H9 (cell line): Measurements from ENCODE around the gene STIM2. TPM values are rescaled to one million over a fixed set of nuclear protein-coding genes. Genes with fewer than 3 reads are reported as not detected.

Experiments
- DNase-seq: peaks from one replicate; pipeline ENCODE4 v3.0.0-alpha.2; 2017
- H2AFZ ChIP-seq: one replicate; pipeline ENCODE4 v1.6.1; 2013; ENCODE audit warnings: mild to moderate bottlenecking, low read length, control low read depth, moderate library complexity
- H2AK5ac ChIP-seq: 2 replicates; pipeline ENCODE4 v1.6.1; 2013; ENCODE audit warnings: low read length, control low read depth, mixed read lengths; ENCODE audit not compliant: insufficient read length
- H2BK120ac ChIP-seq: one replicate; pipeline ENCODE4 v1.6.1; 2013; ENCODE audit warnings: low read depth, mild to moderate bottlenecking, low read length, control low read depth, inconsistent platforms; ENCODE audit not compliant: poor library complexity, severe bottlenecking
- H2BK12ac ChIP-seq: 2 replicates; pipeline ENCODE4 v1.6.1; 2013; ENCODE audit warnings: low read length, control low read depth, mixed read lengths, low read depth; ENCODE audit not compliant: insufficient read length
- H2BK15ac ChIP-seq: 2 replicates; pipeline ENCODE4 v1.6.1; 2013; ENCODE audit warnings: low read depth, low read length, control low read depth
- H2BK20ac ChIP-seq: one replicate; pipeline ENCODE4 v1.6.1; 2013; ENCODE audit warnings: low read depth, mild to moderate bottlenecking, low read length, control low read depth, inconsistent platforms; ENCODE audit not compliant: poor library complexity, severe bottlenecking
- H2BK5ac ChIP-seq: 2 replicates; pipeline ENCODE4 v1.6.1; 2013; ENCODE audit warnings: low read length, control low read depth, mixed read lengths; ENCODE audit not compliant: insufficient read length
- H3K14ac ChIP-seq: 2 replicates; pipeline ENCODE4 v1.6.1; 2013; ENCODE audit warnings: low read length, control low read depth; ENCODE audit not compliant: insufficient read depth
- H3K18ac ChIP-seq: 2 replicates; pipeline ENCODE4 v1.6.1; 2013; ENCODE audit warnings: low read depth, mild to moderate bottlenecking, mixed read lengths, low read length, control low read depth; ENCODE audit not compliant: insufficient read length
- H3K23ac ChIP-seq: 2 replicates; pipeline ENCODE4 v1.6.1; 2013; ENCODE audit warnings: low read length, control low read depth, mixed read lengths, low read depth; ENCODE audit not compliant: insufficient read length
- H3K23me2 ChIP-seq: 2 replicates; pipeline ENCODE4 v1.6.1; 2013; ENCODE audit warnings: low read depth, mild to moderate bottlenecking, mixed read lengths, low read length, control low read depth; ENCODE audit not compliant: insufficient read length, poor library complexity, severe bottlenecking
- H3K27ac ChIP-seq: 2 replicates; pipeline ENCODE4 v1.5.1; 2013; ENCODE audit warnings: low read length, control low read depth, mixed read lengths, low read depth; ENCODE audit not compliant: insufficient read length
- H3K27me3 ChIP-seq: 2 replicates; pipeline ENCODE4 v1.6.1; 2013; ENCODE audit warnings: low read length, control low read depth, inconsistent platforms; ENCODE audit not compliant: insufficient read depth
- H3K4ac ChIP-seq: 2 replicates; pipeline ENCODE4 v1.6.1; 2013; ENCODE audit warnings: low read depth, mild to moderate bottlenecking, control low read depth, inconsistent platforms, low read length, moderate library complexity
- H3K4me1 ChIP-seq: 2 replicates; pipeline ENCODE4 v1.6.1; 2013; ENCODE audit warnings: low read length, control low read depth, inconsistent platforms; ENCODE audit not compliant: insufficient read depth
- H3K4me2 ChIP-seq: 2 replicates; pipeline ENCODE4 v1.6.1; 2013; ENCODE audit warnings: low read length, control low read depth, mixed read lengths; ENCODE audit not compliant: insufficient read length, insufficient read depth
- H3K56ac ChIP-seq: 2 replicates; pipeline ENCODE4 v1.6.1; 2013; ENCODE audit warnings: low read depth, mild to moderate bottlenecking, mixed read lengths, low read length, control low read depth; ENCODE audit not compliant: insufficient read length
- H3K79me1 ChIP-seq: 2 replicates; pipeline ENCODE4 v1.6.1; 2013; ENCODE audit warnings: low read depth, mild to moderate bottlenecking, moderate library complexity, low read length, control low read depth, inconsistent platforms; ENCODE audit not compliant: insufficient read depth, poor library complexity, severe bottlenecking
- H3K79me2 ChIP-seq: 2 replicates; pipeline ENCODE4 v1.6.1; 2013; ENCODE audit warnings: low read length, control low read depth, inconsistent platforms; ENCODE audit not compliant: insufficient read depth
- H3K9ac ChIP-seq: 2 replicates; pipeline ENCODE4 v1.6.1; 2013; ENCODE audit warnings: low read length, control low read depth, mixed read lengths; ENCODE audit not compliant: insufficient read length; ENCODE audit errors: extremely low read depth
- H3K9me3 ChIP-seq: one replicate; pipeline ENCODE4 v1.6.1; 2013; ENCODE audit warnings: low read depth, low read length, inconsistent platforms; ENCODE audit not compliant: control insufficient read depth
- H3T11ph ChIP-seq: one replicate; pipeline ENCODE4 v1.6.1; 2013; ENCODE audit warnings: mild to moderate bottlenecking, low read length, control low read depth, inconsistent platforms
- H4K20me1 ChIP-seq: one replicate; pipeline ENCODE4 v1.6.1; 2013; ENCODE audit not compliant: control insufficient read depth, insufficient read length, insufficient read depth
- H4K5ac ChIP-seq: 2 replicates; pipeline ENCODE4 v1.6.1; 2013; ENCODE audit warnings: low read depth, mild to moderate bottlenecking, mixed read lengths, low read length, control low read depth; ENCODE audit not compliant: insufficient read length
- H4K8ac ChIP-seq: replicated peaks from 2 replicates; pipeline ENCODE4 v1.6.1; 2013; ENCODE audit warnings: low read length, control low read depth, mixed read lengths, low read depth; ENCODE audit not compliant: insufficient read length
- H4K91ac ChIP-seq: 2 replicates; pipeline ENCODE4 v1.6.1; 2013; ENCODE audit warnings: low read depth, mild to moderate bottlenecking, moderate library complexity, mixed read lengths, low read length, control low read depth; ENCODE audit not compliant: insufficient read length
- H3K27ac Mint-ChIP-seq, 3 experiments: 2 replicates in 2 of 3; 3 replicates in 1 of 3; pipeline ENCODE4 v1.8.0; 2020 to 2021; ENCODE audit warnings: mixed read lengths in 3 of 3, mild to moderate bottlenecking in 1 of 3, moderate library complexity in 1 of 3
- H3K27me3 Mint-ChIP-seq: 2 replicates; pipeline ENCODE4 v1.8.0; 2021; ENCODE audit warnings: low read depth, mild to moderate bottlenecking, moderate library complexity, mixed read lengths
- H3K36me3 Mint-ChIP-seq, 3 experiments: 2 replicates in 2 of 3; 3 replicates in 1 of 3; pipeline ENCODE4 v1.8.0; 2020 to 2021; ENCODE audit warnings: low read depth in 3 of 3, mixed read lengths in 3 of 3; ENCODE audit not compliant: insufficient read depth in 1 of 3
- H3K4me1 Mint-ChIP-seq, 2 experiments: 2 replicates each; pipeline ENCODE4 v1.8.0; 2020; ENCODE audit warnings: mixed read lengths in 2 of 2
- H3K4me3 Mint-ChIP-seq, 2 experiments: 2 replicates in 1 of 2; 3 replicates in 1 of 2; pipeline ENCODE4 v1.8.0; 2020 to 2021; ENCODE audit warnings: mild to moderate bottlenecking in 2 of 2, mixed read lengths in 2 of 2, moderate library complexity in 1 of 2
- H3K9me3 Mint-ChIP-seq, 2 experiments: 2 replicates in 1 of 2; 3 replicates in 1 of 2; pipeline ENCODE4 v1.8.0; 2020; ENCODE audit warnings: mild to moderate bottlenecking in 2 of 2, mixed read lengths in 2 of 2, moderate library complexity in 1 of 2
- CTCF ChIP-seq: fragments of 200-600 bp; sonication (generic); conservative IDR thresholded peaks from 3 replicates; pipeline ENCODE4 v1.8.0; 2021; ENCODE audit warnings: antibody characterized with exemption, mild to moderate bottlenecking
- WGBS: extraction: QIAGEN DNeasy Blood & Tissue Kit; methylation state at CpG from one replicate; pipeline ENCODE4 v1.1.7; 2013; ENCODE audit warnings: missing lambda C conversion rate, low lambda C conversion rate, mixed read lengths; ENCODE audit not compliant: insufficient read length; ENCODE audit errors: extremely low coverage; 5-methylcytosine and 5-hydroxymethylcytosine counted together
- total RNA-seq: library from RNA; stranded (reverse); gene quantifications from 2 replicates; pipeline ENCODE4 v1.2.1, GENCODE V29; 2021

Gene STIM2
- total RNA-seq, 1 experiment from 2014 or later = 26.2 TPM

DNA sequence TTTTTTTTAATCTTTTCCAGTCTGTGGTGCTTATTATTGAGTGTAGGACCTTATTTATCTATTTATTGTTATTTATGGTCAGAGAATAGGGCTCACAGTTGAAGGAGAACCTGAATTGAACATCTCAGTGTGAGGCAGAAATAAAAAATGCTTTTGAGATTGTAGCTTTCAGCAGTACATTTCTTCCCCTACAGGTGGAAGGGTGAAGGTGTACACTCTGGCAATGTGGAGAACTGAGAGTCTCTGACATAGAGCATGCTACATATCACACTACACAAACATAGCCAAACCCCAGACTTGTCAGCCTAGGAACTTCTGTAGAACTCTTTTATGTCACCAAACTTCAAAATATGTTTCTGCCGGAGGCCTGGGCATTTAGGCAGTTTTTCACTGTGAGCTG, 140.2 kb downstream of the STIM2 start:
- H2AK5ac ChIP-seq = no peak overlapping the region
- no peak overlapping the region for H2BK20ac ChIP-seq
- H3K9ac ChIP-seq = no peak overlapping the region
- H3K27me3 ChIP-seq = no peaks in the 10 kb centered on the region
- no peak overlapping the region; a peak in 1 of 7 replicates for H3K27ac Mint-ChIP-seq
- no peaks in the 10 kb centered on the region for H3K79me2 ChIP-seq
- no peaks in the 10 kb centered on the region for H3K79me1 ChIP-seq
- H3T11ph ChIP-seq = no peak overlapping the region
- H2BK120ac ChIP-seq = no peak overlapping the region
- H3K4ac ChIP-seq = no peak overlapping the region
- no peak overlapping the region for H3K27ac ChIP-seq
- peaks cover 2% of the 10 kb centered on the region; the same call in 1 of the 2 replicates for H3K4me1 ChIP-seq
- H4K8ac ChIP-seq = no peak overlapping the region
- H3K18ac ChIP-seq = no peak overlapping the region
- no peaks in the 10 kb centered on the region for H3K9me3 ChIP-seq
- TF ChIP-seq CTCF = peak; percentile 45
- peaks cover 0 to 1% (median 0%) of the 10 kb centered on the region in 3 experiments; a peak in 2 of 7 replicates for H3K36me3 Mint-ChIP-seq
- no peak overlapping the region for H4K91ac ChIP-seq
- no peak overlapping the region for H3K4me3 Mint-ChIP-seq
- H3K4me1 Mint-ChIP-seq = peaks cover 9 to 11% of the 10 kb centered on the region in 2 experiments
- DNase-seq = no peak
- no peaks in the 10 kb centered on the region for H3K27me3 Mint-ChIP-seq
- no peak overlapping the region for H2BK15ac ChIP-seq
- no peak overlapping the region for H3K4me2 ChIP-seq
- H2BK5ac ChIP-seq = no peak overlapping the region
- H3K9me3 Mint-ChIP-seq = no peaks in the 10 kb centered on the region; a peak in 1 of 5 replicates
- no peak overlapping the region for H3K23ac ChIP-seq
- H3K14ac ChIP-seq = no peak overlapping the region
- H2BK12ac ChIP-seq = no peak overlapping the region
- no peaks in the 10 kb centered on the region for H4K20me1 ChIP-seq
- no peak overlapping the region for H2AFZ ChIP-seq
- WGBS = no CpG with 5 or more reads among the region's 1 CpG
- H3K23me2 ChIP-seq = no peaks in the 10 kb centered on the region
- H3K56ac ChIP-seq = no peak overlapping the region
- H4K5ac ChIP-seq = no peak overlapping the region
